GM10266 (cell line): Measurements from ENCODE around the gene RSPO3.
"Not testable (repeated sequence)": the region's sequence is repeated elsewhere in the genome, so short reads cannot be mapped to it uniquely, and the experiment has no call there.

Experiments
- DNase-seq: peaks from one replicate; pipeline ENCODE4 v3.0.0; 2012; ENCODE audit errors: extremely low spot score
- TF ChIP-seq, protein P1 (sequence below): IDR thresholded peaks from 2 replicates; pipeline ENCODE4 v1.5.1; 2012; ENCODE audit warnings: mild to moderate bottlenecking, low read depth; ENCODE audit not compliant: control insufficient read depth, insufficient read depth; ENCODE audit errors: missing control alignments

The RSPO3 gene

GRCh38 chr6:127210725-127211124, 92.3 kb downstream of the RSPO3 start:
- TF ChIP-seq, protein P1, sequence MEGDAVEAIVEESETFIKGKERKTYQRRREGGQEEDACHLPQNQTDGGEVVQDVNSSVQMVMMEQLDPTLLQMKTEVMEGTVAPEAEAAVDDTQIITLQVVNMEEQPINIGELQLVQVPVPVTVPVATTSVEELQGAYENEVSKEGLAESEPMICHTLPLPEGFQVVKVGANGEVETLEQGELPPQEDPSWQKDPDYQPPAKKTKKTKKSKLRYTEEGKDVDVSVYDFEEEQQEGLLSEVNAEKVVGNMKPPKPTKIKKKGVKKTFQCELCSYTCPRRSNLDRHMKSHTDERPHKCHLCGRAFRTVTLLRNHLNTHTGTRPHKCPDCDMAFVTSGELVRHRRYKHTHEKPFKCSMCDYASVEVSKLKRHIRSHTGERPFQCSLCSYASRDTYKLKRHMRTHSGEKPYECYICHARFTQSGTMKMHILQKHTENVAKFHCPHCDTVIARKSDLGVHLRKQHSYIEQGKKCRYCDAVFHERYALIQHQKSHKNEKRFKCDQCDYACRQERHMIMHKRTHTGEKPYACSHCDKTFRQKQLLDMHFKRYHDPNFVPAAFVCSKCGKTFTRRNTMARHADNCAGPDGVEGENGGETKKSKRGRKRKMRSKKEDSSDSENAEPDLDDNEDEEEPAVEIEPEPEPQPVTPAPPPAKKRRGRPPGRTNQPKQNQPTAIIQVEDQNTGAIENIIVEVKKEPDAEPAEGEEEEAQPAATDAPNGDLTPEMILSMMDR: no peak
- no peak for DNase-seq

GRCh38 chr6:127212376-127212775, 93.9 kb downstream of the RSPO3 start:
- TF ChIP-seq, protein P1: no peak
- DNase-seq: no peak

- DNase-seq: not testable (repeated sequence)
These were observed 95.6 kb downstream of the RSPO3 start for GRCh38 chr6:127214032-127214431.

GRCh38 chr6:127214531-127214930, 96.1 kb downstream of the RSPO3 start:
- not testable (repeated sequence) for DNase-seq

- no peak for DNase-seq
- TF ChIP-seq, protein P1: no peak
These were observed 97.5 kb downstream of the RSPO3 start for GRCh38 chr6:127215931-127216330.

DNA sequence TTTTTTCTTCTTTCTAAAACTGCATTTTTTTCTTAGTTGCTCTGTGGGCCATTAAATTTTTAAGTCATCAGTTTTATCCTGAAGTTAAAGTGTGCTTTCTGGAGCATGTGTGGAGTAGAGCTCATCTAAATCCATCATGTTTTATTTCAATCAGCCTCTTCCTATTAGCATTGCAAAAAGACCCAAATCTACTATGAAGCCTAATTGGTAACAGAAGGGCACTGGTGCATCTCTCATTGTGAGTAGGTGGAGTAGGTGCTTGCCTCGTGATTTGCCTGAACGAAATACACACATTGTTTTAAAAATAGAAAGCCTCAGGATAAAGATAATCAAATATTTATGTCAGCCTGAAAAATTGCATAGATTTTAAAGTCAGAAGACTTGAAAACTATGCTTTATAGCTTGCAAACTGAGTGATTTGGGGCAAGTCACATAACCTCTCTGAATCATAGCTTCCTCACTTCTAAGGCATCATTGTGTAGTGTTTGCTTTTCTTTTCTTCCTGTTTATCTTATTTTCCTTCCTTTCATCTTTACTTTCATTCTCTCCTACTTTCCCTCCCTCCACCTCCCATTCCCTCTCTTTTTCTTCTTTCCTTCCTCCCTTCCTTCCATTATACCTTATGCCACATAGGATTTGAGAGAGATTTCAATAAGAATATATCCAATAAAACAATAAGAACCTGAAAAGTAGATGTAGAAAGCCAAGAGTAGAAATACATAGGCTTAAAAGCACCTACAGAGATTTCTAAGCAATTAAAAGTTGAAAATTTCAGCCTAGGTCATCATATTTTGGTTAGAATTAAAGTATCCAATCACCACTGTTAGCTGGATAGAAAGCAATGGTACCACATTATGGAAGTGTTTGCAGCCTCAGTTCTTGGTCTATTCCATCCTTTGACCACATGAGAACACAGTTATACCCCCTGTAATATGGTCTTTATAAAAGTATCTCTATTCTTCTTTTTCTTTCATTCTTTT, 98.6 kb downstream of the RSPO3 start:
- TF ChIP-seq, protein P1: no peak
- DNase-seq: no peak

GRCh38 chr6:127219869-127220268, 101.4 kb downstream of the RSPO3 start:
- TF ChIP-seq, protein P1: no peak
- DNase-seq: no peak

DNA sequence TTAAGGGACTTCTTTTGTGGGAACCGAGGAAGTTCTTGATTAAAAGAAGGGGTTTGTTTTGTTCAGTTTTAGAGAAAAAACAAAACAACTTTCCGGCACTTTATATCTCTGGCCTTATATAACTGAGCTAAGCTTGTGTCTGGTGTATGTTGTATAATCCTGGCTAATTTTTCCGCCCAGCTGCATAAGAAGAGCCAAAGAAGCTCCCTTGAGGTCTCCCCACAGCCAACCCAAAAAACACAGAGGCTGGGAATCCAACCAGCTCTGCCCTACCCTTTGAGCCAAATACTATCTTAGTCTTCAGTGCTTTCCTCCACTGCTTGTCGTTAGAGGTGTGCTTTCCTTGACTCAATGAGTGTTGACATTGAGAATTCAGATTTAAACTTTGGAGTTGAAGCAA, 102.7 kb downstream of the RSPO3 start:
- DNase-seq: no peak
- TF ChIP-seq, protein P1: no peak
